ENCODE measurements around the gene BUB1B. TPM values are rescaled to one million over a fixed set of nuclear protein-coding genes. Genes with fewer than 3 reads are reported as not detected.

The BUB1B gene
- total RNA-seq, 1 donor from 2014 or later, result 11.9 TPM

- Mint-ChIP-seq H3K4me3 (ENCODE audit: unreplicated experiment) (no peak overlapping the region), H3K27ac (ENCODE audit: unreplicated experiment) (no peak overlapping the region), H3K36me3 (ENCODE audit: low read depth, unreplicated experiment) (no peaks in the 10 kb centered on the region), H3K9me3 (ENCODE audit: unreplicated experiment) (no peaks in the 10 kb centered on the region), H3K27me3 (ENCODE audit: unreplicated experiment) (no peaks in the 10 kb centered on the region), H3K4me1 (ENCODE audit: unreplicated experiment) (peaks cover 2% of the 10 kb centered on the region)
- no peak for TF ChIP-seq CTCF (IDR thresholded peaks at IDR 0.05; ENCODE audit: unreplicated experiment)
- no peak for DNase-seq (ENCODE audit: low spot score)
Measured at GRCh38 chr15:40125950-40126349, 34.9 kb upstream of the BUB1B start.

- Mint-ChIP-seq H3K36me3 (ENCODE audit: low read depth, unreplicated experiment) (no peaks in the 10 kb centered on the region), H3K9me3 (ENCODE audit: unreplicated experiment) (no peaks in the 10 kb centered on the region), H3K27ac (ENCODE audit: unreplicated experiment) (no peak overlapping the region), H3K27me3 (ENCODE audit: unreplicated experiment) (no peaks in the 10 kb centered on the region), H3K4me3 (ENCODE audit: unreplicated experiment) (no peak overlapping the region), H3K4me1 (ENCODE audit: unreplicated experiment) (no peaks in the 10 kb centered on the region)
- no peak for DNase-seq (ENCODE audit: low spot score)
- TF ChIP-seq CTCF (IDR thresholded peaks at IDR 0.05; ENCODE audit: unreplicated experiment), result no peak
Measured at GRCh38 chr15:40128766-40129660, 31.9 kb upstream of the BUB1B start.

- TF ChIP-seq CTCF (IDR thresholded peaks at IDR 0.05; ENCODE audit: unreplicated experiment), result no peak
- no peaks in the 10 kb centered on the region for H3K9me3 Mint-ChIP-seq (ENCODE audit: unreplicated experiment)
- no peak overlapping the region for H3K4me3 Mint-ChIP-seq (ENCODE audit: unreplicated experiment)
- H3K36me3 Mint-ChIP-seq (ENCODE audit: low read depth, unreplicated experiment), result no peaks in the 10 kb centered on the region
- H3K4me1 Mint-ChIP-seq (ENCODE audit: unreplicated experiment), result no peaks in the 10 kb centered on the region
- no peak overlapping the region for H3K27ac Mint-ChIP-seq (ENCODE audit: unreplicated experiment)
- no peak for DNase-seq (ENCODE audit: low spot score)
- no peaks in the 10 kb centered on the region for H3K27me3 Mint-ChIP-seq (ENCODE audit: unreplicated experiment)
Measured at GRCh38 chr15:40130118-40130517, 30.8 kb upstream of the BUB1B start.

- Mint-ChIP-seq H3K27me3 (ENCODE audit: unreplicated experiment) (peaks cover 2% of the 10 kb centered on the region), H3K4me1 (ENCODE audit: unreplicated experiment) (no peaks in the 10 kb centered on the region), H3K27ac (ENCODE audit: unreplicated experiment) (no peak overlapping the region), H3K36me3 (ENCODE audit: low read depth, unreplicated experiment) (no peaks in the 10 kb centered on the region), H3K4me3 (ENCODE audit: unreplicated experiment) (no peak overlapping the region), H3K9me3 (ENCODE audit: unreplicated experiment) (no peaks in the 10 kb centered on the region)
- TF ChIP-seq CTCF (IDR thresholded peaks at IDR 0.05; ENCODE audit: unreplicated experiment), result no peak
- no peak for DNase-seq (ENCODE audit: low spot score)
Measured at GRCh38 chr15:40130799-40131502, 29.9 kb upstream of the BUB1B start.

- no peaks in the 10 kb centered on the region for H3K36me3 Mint-ChIP-seq (ENCODE audit: low read depth, unreplicated experiment)
- no peak overlapping the region for H3K4me3 Mint-ChIP-seq (ENCODE audit: unreplicated experiment)
- no peaks in the 10 kb centered on the region for H3K4me1 Mint-ChIP-seq (ENCODE audit: unreplicated experiment)
- peaks cover 2% of the 10 kb centered on the region for H3K27me3 Mint-ChIP-seq (ENCODE audit: unreplicated experiment)
- no peak for DNase-seq (ENCODE audit: low spot score)
- H3K27ac Mint-ChIP-seq (ENCODE audit: unreplicated experiment), result no peak overlapping the region
- no peak for TF ChIP-seq CTCF (IDR thresholded peaks at IDR 0.05; ENCODE audit: unreplicated experiment)
- no peaks in the 10 kb centered on the region for H3K9me3 Mint-ChIP-seq (ENCODE audit: unreplicated experiment)
Measured at GRCh38 chr15:40133544-40133943, 27.3 kb upstream of the BUB1B start.

All from endothelial cell (in vitro differentiated cells).